ENCODE results near the gene CCM2. TPM values are rescaled to one million over a fixed set of nuclear protein-coding genes. Genes with fewer than 3 reads are reported as not detected.

Gene CCM2
- total RNA-seq, 4 donors from 2014 or later, result 35.8 to 62.0 (median 51.9) TPM

GRCh38 chr7:44998153-44998871 lies 1.7 kb upstream of the CCM2 start:
- peak overlapping the region; percentile 59 to 97 (median 93) for H3K27ac ChIP-seq
- WGBS, 2 donors (ENCODE audit: low coverage in 1 of 2), result 82 to 88% methylated on average over 3 to 4 of the region's 4 CpGs
- H3K27me3 ChIP-seq, result no peaks in the 10 kb centered on the region
- TF ChIP-seq POLR2A (IDR thresholded peaks at IDR 0.05), result no peak
- no peak for TF ChIP-seq CTCF (IDR thresholded peaks at IDR 0.05)
- no peak for TF ChIP-seq POLR2AphosphoS5 (IDR thresholded peaks at IDR 0.05)
- TF ChIP-seq EP300 (IDR thresholded peaks at IDR 0.05), result no peak
- H3K4me3 ChIP-seq, result no peak overlapping the region
- no peak for ATAC-seq
- peaks cover 0 to 33% (median 11%) of the 10 kb centered on the region in 3 donors for H3K4me1 ChIP-seq
- no peaks in the 10 kb centered on the region for H3K9me3 ChIP-seq
- H3K36me3 ChIP-seq, result no peaks in the 10 kb centered on the region

- TF ChIP-seq EP300 (IDR thresholded peaks at IDR 0.05) (no peak), CTCF (IDR thresholded peaks at IDR 0.05) (peak in 2 of 4 experiments; percentile 7 to 28), POLR2A (IDR thresholded peaks at IDR 0.05) (peak in 1 of 2 donors; percentile 51), POLR2AphosphoS5 (IDR thresholded peaks at IDR 0.05) (peak; percentile 59)
- no peaks in the 10 kb centered on the region for H3K36me3 ChIP-seq
- peak overlapping the region; percentile 59 to 97 (median 93) for H3K27ac ChIP-seq
- ATAC-seq, result peak; percentile 94
- WGBS, 2 donors (ENCODE audit: low coverage in 1 of 2), result 0% methylated on average over 5 to 19 of the region's 66 CpGs
- no peaks in the 10 kb centered on the region for H3K9me3 ChIP-seq
- H3K4me3 ChIP-seq, result peak overlapping the region; percentile 47 to 75
- H3K27me3 ChIP-seq, result no peaks in the 10 kb centered on the region
- H3K4me1 ChIP-seq, result peaks cover 0 to 33% (median 11%) of the 10 kb centered on the region in 3 donors
Measured at GRCh38 chr7:44999245-45000092, 532 bp upstream of the CCM2 start.

GRCh38 chr7:45001138-45001694 lies 1.2 kb downstream of the CCM2 start:
- WGBS, 2 donors (ENCODE audit: low coverage in 1 of 2), result 39 to 40% methylated on average over 8 to 10 of the region's 10 CpGs
- no peak for TF ChIP-seq POLR2AphosphoS5 (IDR thresholded peaks at IDR 0.05)
- no peak for TF ChIP-seq EP300 (IDR thresholded peaks at IDR 0.05)
- TF ChIP-seq CTCF (IDR thresholded peaks at IDR 0.05), result no peak
- TF ChIP-seq POLR2A (IDR thresholded peaks at IDR 0.05), result no peak
- Histone ChIP-seq H3K27me3 (no peaks in the 10 kb centered on the region), H3K4me3 (peak overlapping the region; percentile 75 to 90), H3K27ac (peak overlapping the region in 3 of 4 donors; percentile 92 to 97 (median 94)), H3K9me3 (no peaks in the 10 kb centered on the region), H3K4me1 (peaks cover 0 to 33% (median 11%) of the 10 kb centered on the region in 3 donors), H3K36me3 (peaks cover 0 to 7% of the 10 kb centered on the region in 2 donors)
- ATAC-seq, result no peak

- 9 to 34% methylated on average over 1 to 2 of the region's 2 CpGs for WGBS, 2 donors (ENCODE audit: low coverage in 1 of 2)
- no peaks in the 10 kb centered on the region for H3K27me3 ChIP-seq
- no peaks in the 10 kb centered on the region for H3K9me3 ChIP-seq
- no peak for ATAC-seq
- no peak overlapping the region for H3K4me3 ChIP-seq
- peaks cover 0 to 13% of the 10 kb centered on the region in 2 donors for H3K36me3 ChIP-seq
- H3K4me1 ChIP-seq, result peaks cover 0 to 34% (median 11%) of the 10 kb centered on the region in 3 donors
- H3K27ac ChIP-seq, result peak overlapping the region in 1 of 4 donors; percentile 92
- TF ChIP-seq POLR2AphosphoS5 (IDR thresholded peaks at IDR 0.05) (no peak), POLR2A (IDR thresholded peaks at IDR 0.05) (no peak), CTCF (IDR thresholded peaks at IDR 0.05) (no peak), EP300 (IDR thresholded peaks at IDR 0.05) (no peak)
Measured at GRCh38 chr7:45001826-45002225, 1.8 kb downstream of the CCM2 start.
